Measurements from ENCODE around the gene ZNHIT2. TPM values are rescaled to one million over a fixed set of nuclear protein-coding genes. Genes with fewer than 3 reads are reported as not detected.

Gene ZNHIT2
- total and polyA plus RNA-seq, 10 of the 15 experiments (the other 5 are each of a cell fraction or from before 2014, with no cell fraction given), result 0.24 to 20.4 (median 15.5) TPM; not detected in 1

- ChIA-PET POLR2A (interaction anchor here (0.8 to 2.2 kb wide), 3 partner anchors 13 to 169 kb away, joined by 3 to 11 read pairs (median 5); partner anchors contain the start of genes CDCA5, TM7SF2 and ZFPL1), CTCF (interaction anchor here (0.9 to 7.0 kb wide), 5 partner anchors 16 to 85 kb away, joined by 3 to 76 read pairs (median 16); partner anchors contain the start of genes ARL2, CAPN1, FAU and TM7SF2), SMC1A (ENCODE audit: uncharacterized antibody, unreplicated experiment) (interaction anchor here (0.6 to 3.7 kb wide), 3 partner anchors 15 to 248 kb away, joined by 3 to 18 read pairs (median 6); partner anchors contain the start of gene TM7SF2), RAD21 (ENCODE audit: unreplicated experiment) (interaction anchor here (1.3 to 1.8 kb wide), 2 partner anchors 83 to 248 kb away, joined by 4 to 6 read pairs; no protein-coding TSS in a partner anchor)
- ATAC-seq, result peak; percentile 99
- Histone ChIP-seq H3K9ac (ENCODE audit: control insufficient read depth, insufficient read depth, low read length) (peak within 1 kb of the TSS; percentile 69), H3K9me3 (replicated peaks; ENCODE audit: control insufficient read depth, insufficient read depth, low read length) (no peaks in the 10 kb centered on the region), H3K4me1 (ENCODE audit: control insufficient read depth, insufficient read depth, low read length) (peaks cover 4% of the 10 kb centered on the region), H3K4me2 (ENCODE audit: control insufficient read depth, insufficient read depth) (peak within 1 kb of the TSS; percentile 96), H3K79me2 (ENCODE audit: control insufficient read depth, insufficient read depth, low read length) (peaks cover 9% of the 10 kb centered on the region), H2AFZ (ENCODE audit: control insufficient read depth, low read depth, low read length) (peak within 1 kb of the TSS; percentile 98), H3K27ac (ENCODE audit: control insufficient read depth, insufficient read depth) (peak within 1 kb of the TSS; percentile 45), H3K27me3 (replicated peaks in 1 of 2; ENCODE audit: control insufficient read depth in 2 of 2, insufficient read depth in 2 of 2, low read length in 1 of 2) (no peaks in the 10 kb centered on the region), H4K20me1 (ENCODE audit: control insufficient read depth, insufficient read depth) (no peaks in the 10 kb centered on the region), H3K4me3 (peak within 1 kb of the TSS; percentile 96), H3K36me3 (ENCODE audit: control insufficient read depth in 2 of 2, insufficient read depth in 2 of 2, low read length in 1 of 2) (0 out of 4 replicates have a peak, but pooled peaks cover 0 to 2% of the 10 kb centered on the region in 2 experiments)
- peak; percentile 92 for FAIRE-seq
- in situ Hi-C loops (cut with MboI), result no loop called here
- TSS peak; percentile 92 for BruUV-seq (replicated peaks)
- intact Hi-C loops (cut with micrococcal nuclease; ENCODE audit: unreplicated experiment), result loop anchor here (5.0 kb wide), 1 partner anchor 84 kb away; the partner anchor contains the start of gene ARL2
- under 1% methylated on average over 46 of the region's 52 CpGs for WGBS (ENCODE audit: insufficient coverage, insufficient replicate concordance, low lambda C conversion rate, missing lambda C conversion rate)
- DNase-seq (ENCODE audit: low read depth, low spot score), result peak; percentile 51
- TF ChIP-seq E2F8 (IDR thresholded peaks at IDR 0.05; ENCODE audit: low read depth, partially characterized antibody) (peak; percentile 94), CBX3 (IDR thresholded peaks at IDR 0.05; ENCODE audit: borderline replicate concordance, low read depth) (no peak), NRF1 (conservative IDR thresholded peaks at IDR 0.05; ENCODE audit: low read depth, low read length) (no peak), POLR2AphosphoS5 (IDR thresholded peaks at IDR 0.05; ENCODE audit: low read length) (peak; percentile 98), SPI1 (IDR thresholded peaks at IDR 0.05; ENCODE audit: borderline replicate concordance, insufficient read depth, low read depth, low read length) (no peak), MYB (IDR thresholded peaks at IDR 0.05; ENCODE audit: borderline replicate concordance, low read depth, low read length) (peak; percentile 80; the same call in 1 of the 2 replicates), RFX5 (IDR thresholded peaks at IDR 0.05; ENCODE audit: low read depth, low read length) (no peak), RBBP5 (conservative IDR thresholded peaks at IDR 0.05) (peak; percentile 50; the same call in 1 of the 2 replicates), NFYA (IDR thresholded peaks at IDR 0.05; ENCODE audit: borderline replicate concordance, low read depth, low read length) (no peak), CHD4 (IDR thresholded peaks at IDR 0.05) (no peak)
- TF ChIP-seq, protein P1, sequence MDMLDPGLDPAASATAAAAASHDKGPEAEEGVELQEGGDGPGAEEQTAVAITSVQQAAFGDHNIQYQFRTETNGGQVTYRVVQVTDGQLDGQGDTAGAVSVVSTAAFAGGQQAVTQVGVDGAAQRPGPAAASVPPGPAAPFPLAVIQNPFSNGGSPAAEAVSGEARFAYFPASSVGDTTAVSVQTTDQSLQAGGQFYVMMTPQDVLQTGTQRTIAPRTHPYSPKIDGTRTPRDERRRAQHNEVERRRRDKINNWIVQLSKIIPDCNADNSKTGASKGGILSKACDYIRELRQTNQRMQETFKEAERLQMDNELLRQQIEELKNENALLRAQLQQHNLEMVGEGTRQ (IDR thresholded peaks at IDR 0.05; ENCODE audit: borderline replicate concordance, low read depth, low read length), result no peak; the same call in 1 of the 2 replicates
- TF ChIP-seq, protein P2, sequence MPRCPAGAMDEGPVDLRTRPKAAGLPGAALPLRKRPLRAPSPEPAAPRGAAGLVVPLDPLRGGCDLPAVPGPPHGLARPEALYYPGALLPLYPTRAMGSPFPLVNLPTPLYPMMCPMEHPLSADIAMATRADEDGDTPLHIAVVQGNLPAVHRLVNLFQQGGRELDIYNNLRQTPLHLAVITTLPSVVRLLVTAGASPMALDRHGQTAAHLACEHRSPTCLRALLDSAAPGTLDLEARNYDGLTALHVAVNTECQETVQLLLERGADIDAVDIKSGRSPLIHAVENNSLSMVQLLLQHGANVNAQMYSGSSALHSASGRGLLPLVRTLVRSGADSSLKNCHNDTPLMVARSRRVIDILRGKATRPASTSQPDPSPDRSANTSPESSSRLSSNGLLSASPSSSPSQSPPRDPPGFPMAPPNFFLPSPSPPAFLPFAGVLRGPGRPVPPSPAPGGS (IDR thresholded peaks at IDR 0.05; ENCODE audit: borderline replicate concordance, insufficient read depth, low read depth, low read length, poor library complexity, severe bottlenecking), result peak; percentile 22
- TF ChIP-seq, protein P3, sequence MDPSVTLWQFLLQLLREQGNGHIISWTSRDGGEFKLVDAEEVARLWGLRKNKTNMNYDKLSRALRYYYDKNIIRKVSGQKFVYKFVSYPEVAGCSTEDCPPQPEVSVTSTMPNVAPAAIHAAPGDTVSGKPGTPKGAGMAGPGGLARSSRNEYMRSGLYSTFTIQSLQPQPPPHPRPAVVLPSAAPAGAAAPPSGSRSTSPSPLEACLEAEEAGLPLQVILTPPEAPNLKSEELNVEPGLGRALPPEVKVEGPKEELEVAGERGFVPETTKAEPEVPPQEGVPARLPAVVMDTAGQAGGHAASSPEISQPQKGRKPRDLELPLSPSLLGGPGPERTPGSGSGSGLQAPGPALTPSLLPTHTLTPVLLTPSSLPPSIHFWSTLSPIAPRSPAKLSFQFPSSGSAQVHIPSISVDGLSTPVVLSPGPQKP (IDR thresholded peaks at IDR 0.05; ENCODE audit: low read depth, low read length), result peak; percentile 98
These were observed 21.3 kb downstream of the ZNHIT2 start, which contains the start of gene VPS51 for GRCh38 chr11:65095974-65096806. Gene VPS51, plus strand, starts transcription at chr11:65096214. Its CDS starts 37 bp downstream, at chr11:65096251.

Measured in GM12878 (cell line).